Measurements from ENCODE around the gene UGP2.

Gene UGP2

DNA sequence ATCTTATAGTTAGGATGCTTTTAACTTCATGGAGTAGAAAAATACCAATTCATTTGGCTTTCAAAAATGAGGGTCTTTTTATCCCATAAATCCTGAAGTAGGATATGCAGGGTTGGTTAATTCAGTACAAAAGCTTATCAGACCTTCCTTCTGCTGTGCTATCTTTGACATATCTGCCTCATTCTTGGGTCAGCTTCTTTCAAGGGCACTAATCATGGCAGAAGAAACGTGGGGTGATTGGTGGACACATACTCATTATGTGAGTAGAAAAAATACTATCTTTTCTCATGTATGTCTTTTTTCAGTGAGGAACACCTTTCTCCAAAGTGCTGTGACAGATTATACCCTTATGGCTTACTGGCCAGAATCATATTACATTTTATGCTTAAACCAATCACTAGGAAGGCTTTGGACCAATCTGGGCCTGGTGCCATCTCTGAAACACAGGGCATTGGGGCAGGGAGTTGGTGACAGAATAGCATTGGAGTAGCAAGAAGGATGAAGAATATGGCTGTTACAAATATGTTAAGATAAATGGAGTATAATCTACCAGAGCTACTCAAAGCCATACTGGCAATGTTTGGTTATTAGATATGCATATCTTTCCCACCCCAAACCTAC is 10.1 kb downstream of the UGP2 start:
- Histone ChIP-seq H3K36me3 (ENCODE audit: control insufficient read depth in 1 of 2, insufficient read depth in 2 of 2, low read length in 2 of 2) (peaks cover 0 to 7% of the 10 kb centered on the region in 2 donors), H3K9me3 (ENCODE audit: control insufficient read depth in 1 of 2, low read length in 2 of 2) (no peaks in the 10 kb centered on the region), H3K27me3 (ENCODE audit: low read depth, low read length) (no peaks in the 10 kb centered on the region), H3K4me1 (ENCODE audit: control insufficient read depth in 1 of 2, insufficient read depth in 2 of 2, low read length in 2 of 2) (peaks cover 22 to 48% of the 10 kb centered on the region in 2 donors), H3K27ac (ENCODE audit: low read length) (no peak overlapping the region), H3K4me3 (ENCODE audit: low read depth in 1 of 2, low read length in 2 of 2) (no peak overlapping the region)

DNA sequence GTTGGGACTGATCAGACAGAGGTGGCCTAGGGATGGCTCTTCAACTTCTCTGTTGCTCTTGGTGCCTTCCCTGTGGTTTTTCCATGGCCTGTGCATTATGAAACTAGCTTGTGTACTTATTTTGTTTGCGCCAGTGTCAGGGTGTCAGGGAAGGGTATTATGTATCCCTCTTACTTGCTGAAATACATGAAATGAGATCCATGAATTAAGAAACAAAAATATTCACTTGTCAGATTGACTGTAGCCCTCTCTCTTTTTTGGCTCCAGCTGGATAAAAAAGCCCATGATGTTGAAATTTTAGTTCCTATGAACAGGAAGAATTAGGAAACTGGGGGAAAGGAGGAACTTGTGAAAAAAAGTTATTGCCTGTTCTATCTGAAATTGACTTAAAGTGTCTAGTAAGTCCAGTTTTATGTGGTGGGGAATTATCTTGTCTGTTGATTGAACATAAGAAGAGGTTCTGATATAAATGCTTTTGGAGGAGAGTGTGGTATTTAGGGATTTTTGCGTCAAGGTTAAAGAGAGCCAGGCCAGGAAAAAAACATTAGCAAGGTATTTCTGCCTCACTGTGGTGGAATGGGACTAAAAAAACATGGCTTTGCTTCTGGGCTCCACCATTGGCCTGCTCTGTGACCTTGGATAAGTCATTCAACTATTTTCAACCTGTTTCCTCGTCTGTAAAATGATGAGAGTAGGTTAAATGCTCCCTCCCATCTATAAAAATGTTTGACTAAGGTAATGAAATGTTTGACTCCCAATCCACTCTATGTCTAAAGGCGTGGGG is 12.0 kb downstream of the UGP2 start:
- no peaks in the 10 kb centered on the region for H3K9me3 ChIP-seq (ENCODE audit: control insufficient read depth in 1 of 2, low read length in 2 of 2)
- H3K27ac ChIP-seq (ENCODE audit: low read length), result peak overlapping the region; percentile 12
- no peaks in the 10 kb centered on the region for H3K27me3 ChIP-seq (ENCODE audit: low read depth, low read length)
- H3K36me3 ChIP-seq (ENCODE audit: control insufficient read depth in 1 of 2, insufficient read depth in 2 of 2, low read length in 2 of 2), result peaks cover 9 to 13% of the 10 kb centered on the region in 2 donors
- peaks cover 22 to 45% of the 10 kb centered on the region in 2 donors for H3K4me1 ChIP-seq (ENCODE audit: control insufficient read depth in 1 of 2, insufficient read depth in 2 of 2, low read length in 2 of 2)
- no peak overlapping the region for H3K4me3 ChIP-seq (ENCODE audit: low read depth in 1 of 2, low read length in 2 of 2)

DNA sequence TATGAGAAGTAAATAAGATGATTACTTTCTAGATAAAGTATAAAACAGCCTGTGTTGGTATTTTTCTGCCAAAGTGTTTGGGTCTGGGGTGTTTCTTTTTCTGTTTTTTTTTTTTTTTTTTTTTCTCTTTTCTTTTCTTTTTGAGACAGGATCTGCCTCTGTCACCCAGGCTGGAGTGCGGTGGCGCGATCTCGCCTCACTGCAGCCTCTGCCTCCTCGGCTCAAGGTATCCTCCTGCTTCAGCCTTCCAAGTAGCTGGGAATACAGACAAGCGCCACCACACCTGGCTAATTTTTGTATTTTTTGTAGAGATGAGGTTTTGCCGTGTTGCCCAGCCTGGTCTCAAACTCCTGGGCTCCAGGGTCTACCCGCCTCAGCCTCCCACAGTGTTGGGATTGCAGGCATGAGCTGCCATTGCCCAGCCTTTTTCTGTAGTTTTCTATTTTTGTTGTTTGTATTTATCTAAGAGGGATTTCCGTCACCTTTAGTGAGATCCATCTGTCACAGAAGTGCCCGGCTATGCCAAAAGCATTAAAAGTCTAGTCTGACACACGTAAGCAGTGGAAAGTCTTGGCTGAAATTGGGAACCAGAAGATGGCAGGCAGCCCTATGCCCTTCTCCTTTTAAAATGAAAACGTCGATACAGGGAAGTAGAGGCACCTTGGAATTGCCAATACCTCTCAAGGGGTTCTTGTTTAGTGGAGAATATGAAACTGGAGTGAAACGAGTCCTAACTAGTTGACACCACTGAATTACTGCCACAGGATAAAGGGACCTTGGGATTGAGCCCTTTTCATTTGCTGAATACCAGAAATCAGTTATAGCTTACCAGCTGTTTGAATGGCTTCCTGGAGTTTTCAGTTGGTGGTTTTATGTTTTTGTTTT is 14.0 kb downstream of the UGP2 start:
- no peaks in the 10 kb centered on the region for H3K27me3 ChIP-seq (ENCODE audit: low read depth, low read length)
- H3K27ac ChIP-seq (ENCODE audit: low read length), result no peak overlapping the region
- H3K36me3 ChIP-seq (ENCODE audit: control insufficient read depth in 1 of 2, insufficient read depth in 2 of 2, low read length in 2 of 2), result peaks cover 14 to 23% of the 10 kb centered on the region in 2 donors
- H3K9me3 ChIP-seq (ENCODE audit: control insufficient read depth in 1 of 2, low read length in 2 of 2), result no peaks in the 10 kb centered on the region
- no peak overlapping the region for H3K4me3 ChIP-seq (ENCODE audit: low read depth in 1 of 2, low read length in 2 of 2)
- H3K4me1 ChIP-seq (ENCODE audit: control insufficient read depth in 1 of 2, insufficient read depth in 2 of 2, low read length in 2 of 2), result peaks cover 16 to 30% of the 10 kb centered on the region in 2 donors

DNA sequence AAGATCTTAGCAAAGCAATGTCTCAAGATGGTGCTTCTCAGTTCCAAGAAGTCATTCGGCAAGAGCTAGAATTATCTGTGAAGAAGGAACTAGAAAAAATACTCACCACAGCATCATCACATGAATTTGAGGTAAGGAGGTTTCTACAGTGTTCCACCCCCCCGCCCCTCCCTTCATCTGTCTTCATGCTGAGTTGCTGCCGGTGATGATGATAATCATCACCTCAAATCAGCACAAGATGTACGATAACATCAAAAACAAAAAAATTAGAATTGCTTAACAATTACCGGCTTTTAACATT is 14.6 kb downstream of the UGP2 start:
- no peak overlapping the region for H3K27ac ChIP-seq (ENCODE audit: low read length)
- no peaks in the 10 kb centered on the region for H3K27me3 ChIP-seq (ENCODE audit: low read depth, low read length)
- no peaks in the 10 kb centered on the region for H3K9me3 ChIP-seq (ENCODE audit: control insufficient read depth in 1 of 2, low read length in 2 of 2)
- H3K4me1 ChIP-seq (ENCODE audit: control insufficient read depth in 1 of 2, insufficient read depth in 2 of 2, low read length in 2 of 2), result peaks cover 16 to 27% of the 10 kb centered on the region in 2 donors
- peaks cover 14 to 23% of the 10 kb centered on the region in 2 donors for H3K36me3 ChIP-seq (ENCODE audit: control insufficient read depth in 1 of 2, insufficient read depth in 2 of 2, low read length in 2 of 2)
- no peak overlapping the region for H3K4me3 ChIP-seq (ENCODE audit: low read depth in 1 of 2, low read length in 2 of 2)

DNA sequence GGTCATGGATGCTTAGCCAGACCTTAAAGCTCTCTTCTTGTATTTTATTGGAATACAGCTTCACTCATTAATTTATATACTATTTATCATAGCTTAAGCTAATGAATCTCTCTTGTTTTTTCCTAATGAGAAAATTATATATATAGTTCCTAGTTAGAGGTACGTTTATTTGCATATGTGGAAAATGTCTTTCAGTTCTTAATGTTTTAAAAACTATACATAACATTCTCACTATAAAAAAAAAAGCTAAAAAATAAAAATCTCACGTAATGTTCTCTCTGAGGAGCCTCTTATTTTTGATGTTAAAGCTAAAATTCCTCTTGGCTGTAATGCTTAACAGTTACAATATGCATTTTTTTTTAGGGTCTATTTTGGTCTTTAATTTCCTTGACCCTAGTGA is 16.6 kb downstream of the UGP2 start:
- Histone ChIP-seq H3K4me1 (ENCODE audit: control insufficient read depth in 1 of 2, insufficient read depth in 2 of 2, low read length in 2 of 2) (peaks cover 12 to 18% of the 10 kb centered on the region in 2 donors), H3K27me3 (ENCODE audit: low read depth, low read length) (no peaks in the 10 kb centered on the region), H3K9me3 (ENCODE audit: control insufficient read depth in 1 of 2, low read length in 2 of 2) (no peaks in the 10 kb centered on the region), H3K36me3 (ENCODE audit: control insufficient read depth in 1 of 2, insufficient read depth in 2 of 2, low read length in 2 of 2) (peaks cover 20 to 31% of the 10 kb centered on the region in 2 donors), H3K4me3 (ENCODE audit: low read depth in 1 of 2, low read length in 2 of 2) (no peak overlapping the region), H3K27ac (ENCODE audit: low read length) (no peak overlapping the region)

DNA sequence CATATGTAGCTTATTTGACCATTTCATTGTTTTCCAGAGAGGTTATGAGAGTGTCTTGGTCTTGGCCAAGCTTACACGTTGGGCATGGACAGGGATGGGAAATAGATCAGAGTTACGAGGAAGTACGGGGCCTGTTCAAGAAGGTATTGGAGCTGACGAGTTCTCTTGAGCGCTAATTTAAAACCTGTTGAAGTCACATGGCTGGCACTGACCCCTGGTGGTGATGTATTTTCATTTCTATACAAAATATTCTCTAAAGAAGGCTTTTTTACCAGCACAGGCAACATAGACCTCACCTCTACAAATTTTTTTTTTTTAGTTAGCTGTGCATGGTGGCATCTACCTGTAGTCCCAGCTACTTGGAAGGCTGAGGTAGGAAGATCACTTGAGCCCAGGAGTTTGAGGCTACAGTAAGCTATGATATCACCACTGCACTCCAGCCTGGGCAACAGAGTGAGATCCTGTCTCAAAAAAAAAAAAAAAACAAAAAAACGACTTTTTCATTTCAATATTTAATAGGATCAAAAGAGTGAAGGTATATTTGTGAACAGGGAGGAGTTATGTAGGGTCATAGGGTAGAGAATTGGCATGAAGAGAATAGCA is 19.6 kb downstream of the UGP2 start:
- Histone ChIP-seq H3K27me3 (ENCODE audit: low read depth, low read length) (no peaks in the 10 kb centered on the region), H3K9me3 (ENCODE audit: control insufficient read depth in 1 of 2, low read length in 2 of 2) (no peaks in the 10 kb centered on the region), H3K27ac (ENCODE audit: low read length) (no peak overlapping the region), H3K4me3 (ENCODE audit: low read depth in 1 of 2, low read length in 2 of 2) (no peak overlapping the region), H3K4me1 (ENCODE audit: control insufficient read depth in 1 of 2, insufficient read depth in 2 of 2, low read length in 2 of 2) (peaks cover 0 to 10% of the 10 kb centered on the region in 2 donors), H3K36me3 (ENCODE audit: control insufficient read depth in 1 of 2, insufficient read depth in 2 of 2, low read length in 2 of 2) (peaks cover 20 to 29% of the 10 kb centered on the region in 2 donors)

DNA sequence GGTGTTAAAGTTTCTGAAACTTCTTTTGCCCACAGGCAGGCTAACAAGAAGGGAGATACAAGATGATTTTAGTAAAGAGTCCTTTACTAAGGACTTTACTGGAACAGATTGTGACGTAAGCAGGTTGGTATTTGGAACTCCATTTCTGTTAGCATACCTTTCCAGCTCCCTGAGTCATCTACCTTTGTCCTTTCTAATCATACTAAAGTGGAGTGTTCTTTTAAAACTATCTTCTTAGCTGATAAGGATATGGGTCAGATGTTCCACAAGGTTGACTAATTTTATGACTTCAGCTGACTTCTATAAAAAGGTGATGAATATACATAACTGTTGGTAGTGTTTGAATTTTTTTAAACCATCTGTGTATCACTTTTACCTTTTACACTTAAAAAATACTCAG is 21.1 kb downstream of the UGP2 start:
- H3K4me3 ChIP-seq (ENCODE audit: low read depth in 1 of 2, low read length in 2 of 2), result no peak overlapping the region
- H3K4me1 ChIP-seq (ENCODE audit: control insufficient read depth in 1 of 2, insufficient read depth in 2 of 2, low read length in 2 of 2), result peaks cover 0 to 10% of the 10 kb centered on the region in 2 donors
- H3K27me3 ChIP-seq (ENCODE audit: low read depth, low read length), result no peaks in the 10 kb centered on the region
- H3K36me3 ChIP-seq (ENCODE audit: control insufficient read depth in 1 of 2, insufficient read depth in 2 of 2, low read length in 2 of 2), result peaks cover 14 to 25% of the 10 kb centered on the region in 2 donors
- no peaks in the 10 kb centered on the region for H3K9me3 ChIP-seq (ENCODE audit: control insufficient read depth in 1 of 2, low read length in 2 of 2)
- peak overlapping the region; percentile 16 for H3K27ac ChIP-seq (ENCODE audit: low read length)

DNA sequence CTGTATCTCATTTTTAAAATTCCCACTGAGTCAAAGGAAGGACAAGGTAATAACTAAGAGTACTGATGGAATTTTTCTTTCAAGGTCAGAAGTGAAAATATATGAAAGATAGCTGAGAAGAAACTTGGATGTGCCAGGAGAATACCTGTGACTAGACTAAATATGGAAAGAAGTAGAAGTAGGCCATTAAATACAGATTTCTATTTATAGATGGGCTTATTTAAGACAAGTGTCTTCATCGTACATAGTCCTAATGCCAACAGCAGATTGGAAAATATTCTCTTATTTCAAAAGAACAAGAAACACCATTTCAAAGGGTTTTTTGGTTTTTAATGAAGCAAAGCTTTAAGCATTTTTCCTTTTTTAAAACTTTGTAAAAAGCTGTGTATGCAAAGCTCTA is 22.0 kb downstream of the UGP2 start:
- Histone ChIP-seq H3K9me3 (ENCODE audit: control insufficient read depth in 1 of 2, low read length in 2 of 2) (no peaks in the 10 kb centered on the region), H3K27me3 (ENCODE audit: low read depth, low read length) (no peaks in the 10 kb centered on the region), H3K27ac (ENCODE audit: low read length) (no peak overlapping the region), H3K4me3 (ENCODE audit: low read depth in 1 of 2, low read length in 2 of 2) (no peak overlapping the region), H3K36me3 (ENCODE audit: control insufficient read depth in 1 of 2, insufficient read depth in 2 of 2, low read length in 2 of 2) (peaks cover 11 to 22% of the 10 kb centered on the region in 2 donors), H3K4me1 (ENCODE audit: control insufficient read depth in 1 of 2, insufficient read depth in 2 of 2, low read length in 2 of 2) (peaks cover 0 to 10% of the 10 kb centered on the region in 2 donors)

DNA sequence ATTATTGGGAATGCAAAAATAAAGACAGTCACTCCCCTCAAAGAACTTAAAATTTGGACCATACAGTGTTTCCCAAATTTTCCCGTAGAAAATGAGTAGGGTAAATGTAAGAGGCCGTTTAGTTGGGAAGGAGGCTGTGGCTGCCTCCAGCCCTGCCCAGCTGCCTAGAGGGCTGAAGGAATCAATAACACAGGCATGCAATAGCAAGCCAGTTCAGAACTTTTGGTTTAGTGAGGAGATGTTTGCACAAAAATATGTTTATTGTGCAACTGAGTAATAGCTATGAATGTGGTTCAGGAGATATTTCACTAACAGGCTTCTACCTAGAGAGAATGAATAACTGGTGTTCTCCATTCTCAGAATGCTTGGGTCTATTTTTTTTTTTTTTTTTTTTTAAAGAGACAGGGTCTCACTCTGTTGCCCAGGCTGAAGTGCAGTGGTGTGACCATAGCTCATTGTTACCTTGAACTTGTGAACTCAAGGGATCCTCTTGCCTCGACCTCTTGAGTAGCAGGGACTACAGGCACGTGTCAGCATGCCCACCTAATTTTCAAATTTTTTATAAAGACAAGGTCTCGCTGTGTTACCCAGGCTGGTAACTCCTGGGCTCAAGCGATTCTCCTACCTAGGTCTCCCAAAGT is 23.6 kb downstream of the UGP2 start:
- H3K27ac ChIP-seq (ENCODE audit: low read length), result no peak overlapping the region
- peaks cover 6 to 12% of the 10 kb centered on the region in 2 donors for H3K36me3 ChIP-seq (ENCODE audit: control insufficient read depth in 1 of 2, insufficient read depth in 2 of 2, low read length in 2 of 2)
- peaks cover 0 to 10% of the 10 kb centered on the region in 2 donors for H3K4me1 ChIP-seq (ENCODE audit: control insufficient read depth in 1 of 2, insufficient read depth in 2 of 2, low read length in 2 of 2)
- H3K4me3 ChIP-seq (ENCODE audit: low read depth in 1 of 2, low read length in 2 of 2), result no peak overlapping the region
- no peaks in the 10 kb centered on the region for H3K9me3 ChIP-seq (ENCODE audit: control insufficient read depth in 1 of 2, low read length in 2 of 2)
- H3K27me3 ChIP-seq (ENCODE audit: low read depth, low read length), result no peaks in the 10 kb centered on the region

DNA sequence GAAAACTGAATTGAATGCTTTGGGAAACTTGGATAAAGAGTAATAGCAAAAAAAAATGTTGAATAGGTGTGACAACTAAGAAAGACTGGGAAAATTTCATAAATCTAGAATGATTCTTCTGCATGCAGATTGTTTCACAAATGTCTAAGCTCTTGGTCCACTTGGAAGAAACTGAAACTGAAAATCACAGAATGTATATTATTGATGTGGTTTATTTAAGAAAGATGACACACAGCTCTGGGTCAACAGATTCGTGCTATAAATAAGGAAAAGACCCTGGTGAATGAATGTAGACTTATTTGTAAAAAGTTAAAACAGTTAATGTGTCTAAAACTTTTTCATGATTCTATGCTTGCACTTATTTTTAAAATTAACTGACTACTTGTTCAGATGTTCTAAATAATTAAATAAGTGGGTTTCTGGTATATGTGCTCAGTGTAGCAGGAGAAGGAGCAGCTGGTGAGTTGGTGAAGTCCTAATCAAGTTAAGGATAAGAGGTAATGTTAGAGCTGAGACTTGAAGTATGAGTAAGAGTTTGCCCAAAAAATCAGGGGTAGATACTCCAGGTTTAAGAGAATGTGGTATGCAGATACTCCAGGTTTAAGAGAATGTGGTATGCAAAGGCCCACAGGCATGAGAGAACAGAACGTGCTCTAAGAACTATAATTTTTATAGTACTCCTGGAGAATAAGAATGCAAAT is 24.5 kb downstream of the UGP2 start:
- no peaks in the 10 kb centered on the region for H3K9me3 ChIP-seq (ENCODE audit: control insufficient read depth in 1 of 2, low read length in 2 of 2)
- H3K27me3 ChIP-seq (ENCODE audit: low read depth, low read length), result no peaks in the 10 kb centered on the region
- H3K4me3 ChIP-seq (ENCODE audit: low read depth in 1 of 2, low read length in 2 of 2), result no peak overlapping the region
- no peak overlapping the region for H3K27ac ChIP-seq (ENCODE audit: low read length)
- H3K36me3 ChIP-seq (ENCODE audit: control insufficient read depth in 1 of 2, insufficient read depth in 2 of 2, low read length in 2 of 2), result peaks cover 6 to 12% of the 10 kb centered on the region in 2 donors
- peaks cover 0 to 10% of the 10 kb centered on the region in 2 donors for H3K4me1 ChIP-seq (ENCODE audit: control insufficient read depth in 1 of 2, insufficient read depth in 2 of 2, low read length in 2 of 2)

Measured in muscle layer of duodenum (tissue), 2 donors.